K562 (cell line): ENCODE data around the gene MEX3D. TPM values are rescaled to one million over a fixed set of nuclear protein-coding genes. Genes with fewer than 3 reads are reported as not detected.

Experiments used
- ADNP ChIP-seq: fragments of 200-800 bp; sonication (Bioruptor generic); IDR thresholded peaks from 2 replicates; pipeline ENCODE4 v1.6.1; 2016; ENCODE audit warnings: missing genetic modification characterization, missing compliant biosample characterization
- BACH1 ChIP-seq: fragments of 200-800 bp; sonication (Bioruptor generic); IDR thresholded peaks from 2 replicates; pipeline ENCODE4 v1.6.1; 2016; ENCODE audit warnings: missing genetic modification characterization, missing compliant biosample characterization
- CREBBP ChIP-seq: IDR thresholded peaks from one replicate; pipeline ENCODE4 v1.6.1; 2012; ENCODE audit warnings: low read depth, mild to moderate bottlenecking, control low read depth, inconsistent platforms, low read length
- CXXC5 ChIP-seq: fragments of 250-450 bp; sonication (Bioruptor Pico); IDR thresholded peaks from 2 replicates; pipeline ENCODE4 v1.8.0; 2022; ENCODE audit warnings: inconsistent platforms, mild to moderate bottlenecking, moderate library complexity
- GTF2A2 ChIP-seq: IDR thresholded peaks from 2 replicates; pipeline ENCODE4 v1.6.1; 2016; ENCODE audit warnings: mild to moderate bottlenecking, missing genetic modification characterization, missing compliant biosample characterization
- MXI1 ChIP-seq: IDR thresholded peaks from 2 replicates; pipeline ENCODE4 v1.6.1; 2011; ENCODE audit warnings: low read depth, mild to moderate bottlenecking, improper control_type of control experiment, low read length
- POLR2B ChIP-seq: fragments of 450-650 bp; IDR thresholded peaks from 2 replicates; pipeline ENCODE4 v1.6.1; 2018; ENCODE audit warnings: low read depth; ENCODE audit not compliant: partially characterized antibody
- RCOR1 ChIP-seq, 2 experiments: IDR thresholded peaks; 2 replicates each; pipeline ENCODE4 v1.6.1; 2012; ENCODE audit warnings: low read depth in 2 of 2, low read length in 2 of 2, borderline replicate concordance in 1 of 2, improper control_type of control experiment in 1 of 2
- SAFB2 ChIP-seq: fragments of 200-400 bp; formaldehyde crosslinking; IDR thresholded peaks from 2 replicates; pipeline ENCODE4 v1.6.1; 2018; ENCODE audit warnings: borderline replicate concordance, low read length, low read depth, moderate library complexity; ENCODE audit not compliant: severe bottlenecking
- SMARCA5 ChIP-seq: fragments of 450-650 bp; IDR thresholded peaks from 2 replicates; pipeline ENCODE4 v1.6.1; 2016
- TAF15 ChIP-seq: fragments of 200-400 bp; formaldehyde crosslinking; IDR thresholded peaks from 2 replicates; pipeline ENCODE4 v1.6.1; 2017; ENCODE audit warnings: mild to moderate bottlenecking, low read depth, low read length, moderate library complexity
- TAF7 ChIP-seq: fragments of 450-650 bp; IDR thresholded peaks from 2 replicates; pipeline ENCODE4 v1.6.1; 2016; ENCODE audit warnings: missing genetic modification characterization, missing compliant biosample characterization
- ZNF174 ChIP-seq: fragments of 250-450 bp; sonication (Bioruptor Pico); IDR thresholded peaks from 2 replicates; pipeline ENCODE4 v1.4.0; 2020; ENCODE audit warnings: mild to moderate bottlenecking
- ZNF347 ChIP-seq: fragments of 450-650 bp; formaldehyde crosslinking; IDR thresholded peaks from 2 replicates; pipeline ENCODE4 v1.4.0; 2020; ENCODE audit warnings: low read depth, mild to moderate bottlenecking, moderate library complexity
- ZNF707 ChIP-seq: fragments of 250-450 bp; sonication (Bioruptor Pico); conservative IDR thresholded peaks from 2 replicates; pipeline ENCODE4 v1.8.0; 2022; ENCODE audit warnings: inconsistent platforms, mild to moderate bottlenecking, moderate library complexity
- ZNF79 ChIP-seq: fragments of 250-450 bp; sonication (Bioruptor Pico); IDR thresholded peaks from 2 replicates; pipeline ENCODE4 v1.4.0; 2020; ENCODE audit warnings: low read depth, mild to moderate bottlenecking, moderate library complexity
- polyA plus RNA-seq, 8 experiments: library from polyadenylated mRNA; depleted of rRNA in 4 of 8; stranded (reverse) in 5 of 8; unstranded in 3 of 8; fragments of >200 nt; fragmentation: Nextera tagmentation in 2 of 8; fragmentation: Illumina TruSeq in 1 of 8; extraction: Ambion mirVana in 2 of 8; extraction: Trizol in 1 of 8; gene quantifications; 2 replicates each; pipeline versions ENCODE4 v1.2.1 to v1.2.3, GENCODE V29; 2011 to 2014; ENCODE audit warnings: inconsistent platforms in 1 of 8, missing spikeins in 1 of 8
- total RNA-seq, 7 experiments: library from RNA; depleted of rRNA in 6 of 7; stranded (reverse); fragments of >200 nt in 6 of 7; fragmentation: Illumina TruSeq in 2 of 7; extraction: Trizol in 2 of 7; gene quantifications; 2 replicates each; pipeline versions ENCODE4 v1.2.1 to v1.2.3, GENCODE V29; 2011 to 2021; ENCODE audit warnings: low replicate concordance in 1 of 7
- TF ChIP-seq, protein P1 (sequence below): fragments of 150-350 bp; IDR thresholded peaks from 2 replicates; pipeline ENCODE4 v1.6.1; 2014; ENCODE audit warnings: low read depth, mild to moderate bottlenecking, low read length, borderline replicate concordance
- TF ChIP-seq, protein P2 (sequence below): fragments of 450-650 bp; formaldehyde crosslinking; IDR thresholded peaks from 2 replicates; pipeline ENCODE4 v1.4.0; 2020; ENCODE audit warnings: mild to moderate bottlenecking, moderate library complexity
- TF ChIP-seq, protein P3 (sequence below): fragments of 250-450 bp; sonication (Bioruptor Pico); IDR thresholded peaks from 2 replicates; pipeline ENCODE4 v1.5.0; 2021
- TF ChIP-seq, protein P4 (sequence below): fragments of 200-400 bp; formaldehyde crosslinking; IDR thresholded peaks from 2 replicates; pipeline ENCODE4 v1.6.1; 2017; ENCODE audit warnings: mild to moderate bottlenecking, low read depth, low read length, moderate library complexity

The MEX3D gene
- total and polyA plus RNA-seq, 9 of the 15 experiments (the other 6 are each of a cell fraction or from before 2014, with no cell fraction given), result 1.7 to 39.3 (median 5.7) TPM

DNA sequence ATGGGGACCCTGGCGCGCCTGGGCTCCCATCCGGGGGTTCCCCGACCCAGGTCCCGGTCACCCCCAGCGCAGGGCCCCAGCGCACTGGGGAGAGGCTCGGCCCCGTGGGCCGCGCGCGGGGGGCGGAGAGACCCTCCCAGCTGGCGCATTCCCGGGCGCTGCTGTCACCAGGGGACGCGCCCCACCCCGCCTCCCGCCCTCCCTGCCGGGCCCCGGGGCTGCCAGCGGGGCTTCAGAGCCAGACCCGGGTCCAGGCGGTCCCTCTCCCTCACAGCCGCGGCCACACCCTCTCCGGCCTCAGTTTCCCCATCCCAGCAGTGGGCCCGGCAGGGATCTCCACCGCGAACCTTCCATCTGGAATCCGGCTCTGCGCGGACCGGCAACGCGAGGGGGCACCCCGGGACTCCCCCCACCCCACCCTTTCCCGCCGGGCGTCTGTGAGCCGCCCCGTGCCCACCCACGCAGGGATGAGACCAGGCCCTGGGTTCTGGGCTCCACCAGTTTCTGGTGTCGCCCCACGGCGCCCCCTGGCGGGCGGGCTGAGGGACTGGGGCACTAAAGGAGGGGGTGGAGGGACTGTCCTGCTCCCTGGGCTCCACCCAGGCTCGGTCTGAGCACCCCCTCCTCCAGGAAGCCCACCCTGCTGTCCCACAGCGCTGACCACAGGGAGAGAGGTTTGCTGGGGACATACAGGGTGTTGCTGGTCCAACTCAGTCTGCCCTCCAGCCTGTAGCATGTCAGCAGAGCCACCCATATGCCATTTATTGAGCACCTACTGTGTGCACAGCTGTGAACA lies 54.4 kb downstream of the MEX3D start (continued):
- TF ChIP-seq, protein P1, sequence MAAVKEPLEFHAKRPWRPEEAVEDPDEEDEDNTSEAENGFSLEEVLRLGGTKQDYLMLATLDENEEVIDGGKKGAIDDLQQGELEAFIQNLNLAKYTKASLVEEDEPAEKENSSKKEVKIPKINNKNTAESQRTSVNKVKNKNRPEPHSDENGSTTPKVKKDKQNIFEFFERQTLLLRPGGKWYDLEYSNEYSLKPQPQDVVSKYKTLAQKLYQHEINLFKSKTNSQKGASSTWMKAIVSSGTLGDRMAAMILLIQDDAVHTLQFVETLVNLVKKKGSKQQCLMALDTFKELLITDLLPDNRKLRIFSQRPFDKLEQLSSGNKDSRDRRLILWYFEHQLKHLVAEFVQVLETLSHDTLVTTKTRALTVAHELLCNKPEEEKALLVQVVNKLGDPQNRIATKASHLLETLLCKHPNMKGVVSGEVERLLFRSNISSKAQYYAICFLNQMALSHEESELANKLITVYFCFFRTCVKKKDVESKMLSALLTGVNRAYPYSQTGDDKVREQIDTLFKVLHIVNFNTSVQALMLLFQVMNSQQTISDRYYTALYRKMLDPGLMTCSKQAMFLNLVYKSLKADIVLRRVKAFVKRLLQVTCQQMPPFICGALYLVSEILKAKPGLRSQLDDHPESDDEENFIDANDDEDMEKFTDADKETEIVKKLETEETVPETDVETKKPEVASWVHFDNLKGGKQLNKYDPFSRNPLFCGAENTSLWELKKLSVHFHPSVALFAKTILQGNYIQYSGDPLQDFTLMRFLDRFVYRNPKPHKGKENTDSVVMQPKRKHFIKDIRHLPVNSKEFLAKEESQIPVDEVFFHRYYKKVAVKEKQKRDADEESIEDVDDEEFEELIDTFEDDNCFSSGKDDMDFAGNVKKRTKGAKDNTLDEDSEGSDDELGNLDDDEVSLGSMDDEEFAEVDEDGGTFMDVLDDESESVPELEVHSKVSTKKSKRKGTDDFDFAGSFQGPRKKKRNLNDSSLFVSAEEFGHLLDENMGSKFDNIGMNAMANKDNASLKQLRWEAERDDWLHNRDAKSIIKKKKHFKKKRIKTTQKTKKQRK, result no peak
- TF ChIP-seq TAF7 (tag) (no peak), ZNF79 (CRISPR knock-in tag) (no peak), POLR2B (no peak), ZNF707 (CRISPR knock-in tag) (no peak), RCOR1 (IDR thresholded peaks at IDR 0.05; ENCODE audit: borderline replicate concordance in 1 of 2, low read depth in 2 of 2, low read length in 2 of 2) (peak in 1 of 2 experiments; percentile 59; a peak in 2 of 4 replicates), CXXC5 (no peak), SMARCA5 (peak; percentile 94; the same call in 1 of the 2 replicates), ZNF347 (no peak), ADNP (tag) (peak; percentile 58; the same call in 1 of the 2 replicates), CREBBP (no peak), GTF2A2 (no peak), MXI1 (no peak), BACH1 (tag) (no peak), ZNF174 (CRISPR knock-in tag) (no peak), TAF15 (no peak), SAFB2 (no peak)
- TF ChIP-seq, protein P2, sequence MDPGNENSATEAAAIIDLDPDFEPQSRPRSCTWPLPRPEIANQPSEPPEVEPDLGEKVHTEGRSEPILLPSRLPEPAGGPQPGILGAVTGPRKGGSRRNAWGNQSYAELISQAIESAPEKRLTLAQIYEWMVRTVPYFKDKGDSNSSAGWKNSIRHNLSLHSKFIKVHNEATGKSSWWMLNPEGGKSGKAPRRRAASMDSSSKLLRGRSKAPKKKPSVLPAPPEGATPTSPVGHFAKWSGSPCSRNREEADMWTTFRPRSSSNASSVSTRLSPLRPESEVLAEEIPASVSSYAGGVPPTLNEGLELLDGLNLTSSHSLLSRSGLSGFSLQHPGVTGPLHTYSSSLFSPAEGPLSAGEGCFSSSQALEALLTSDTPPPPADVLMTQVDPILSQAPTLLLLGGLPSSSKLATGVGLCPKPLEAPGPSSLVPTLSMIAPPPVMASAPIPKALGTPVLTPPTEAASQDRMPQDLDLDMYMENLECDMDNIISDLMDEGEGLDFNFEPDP, result no peak
- TF ChIP-seq, protein P3, sequence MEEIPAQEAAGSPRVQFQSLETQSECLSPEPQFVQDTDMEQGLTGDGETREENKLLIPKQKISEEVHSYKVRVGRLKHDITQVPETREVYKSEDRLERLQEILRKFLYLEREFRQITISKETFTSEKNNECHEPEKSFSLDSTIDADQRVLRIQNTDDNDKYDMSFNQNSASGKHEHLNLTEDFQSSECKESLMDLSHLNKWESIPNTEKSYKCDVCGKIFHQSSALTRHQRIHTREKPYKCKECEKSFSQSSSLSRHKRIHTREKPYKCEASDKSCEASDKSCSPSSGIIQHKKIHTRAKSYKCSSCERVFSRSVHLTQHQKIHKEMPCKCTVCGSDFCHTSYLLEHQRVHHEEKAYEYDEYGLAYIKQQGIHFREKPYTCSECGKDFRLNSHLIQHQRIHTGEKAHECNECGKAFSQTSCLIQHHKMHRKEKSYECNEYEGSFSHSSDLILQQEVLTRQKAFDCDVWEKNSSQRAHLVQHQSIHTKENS, result no peak
- TF ChIP-seq, protein P4, sequence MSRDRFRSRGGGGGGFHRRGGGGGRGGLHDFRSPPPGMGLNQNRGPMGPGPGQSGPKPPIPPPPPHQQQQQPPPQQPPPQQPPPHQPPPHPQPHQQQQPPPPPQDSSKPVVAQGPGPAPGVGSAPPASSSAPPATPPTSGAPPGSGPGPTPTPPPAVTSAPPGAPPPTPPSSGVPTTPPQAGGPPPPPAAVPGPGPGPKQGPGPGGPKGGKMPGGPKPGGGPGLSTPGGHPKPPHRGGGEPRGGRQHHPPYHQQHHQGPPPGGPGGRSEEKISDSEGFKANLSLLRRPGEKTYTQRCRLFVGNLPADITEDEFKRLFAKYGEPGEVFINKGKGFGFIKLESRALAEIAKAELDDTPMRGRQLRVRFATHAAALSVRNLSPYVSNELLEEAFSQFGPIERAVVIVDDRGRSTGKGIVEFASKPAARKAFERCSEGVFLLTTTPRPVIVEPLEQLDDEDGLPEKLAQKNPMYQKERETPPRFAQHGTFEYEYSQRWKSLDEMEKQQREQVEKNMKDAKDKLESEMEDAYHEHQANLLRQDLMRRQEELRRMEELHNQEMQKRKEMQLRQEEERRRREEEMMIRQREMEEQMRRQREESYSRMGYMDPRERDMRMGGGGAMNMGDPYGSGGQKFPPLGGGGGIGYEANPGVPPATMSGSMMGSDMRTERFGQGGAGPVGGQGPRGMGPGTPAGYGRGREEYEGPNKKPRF, result no peak
